Suppressor macrophage (primary cell): ENCODE data around the gene VN1R5.

Experiments
- DNase-seq, 4 experiments: peaks; one replicate each; pipeline ENCODE4 v3.0.0-alpha.2; 2020 to 2022

The VN1R5 gene

GRCh38 chr1:247301176-247301540, 45.3 kb downstream of the VN1R5 start:
- no peak for DNase-seq

DNA sequence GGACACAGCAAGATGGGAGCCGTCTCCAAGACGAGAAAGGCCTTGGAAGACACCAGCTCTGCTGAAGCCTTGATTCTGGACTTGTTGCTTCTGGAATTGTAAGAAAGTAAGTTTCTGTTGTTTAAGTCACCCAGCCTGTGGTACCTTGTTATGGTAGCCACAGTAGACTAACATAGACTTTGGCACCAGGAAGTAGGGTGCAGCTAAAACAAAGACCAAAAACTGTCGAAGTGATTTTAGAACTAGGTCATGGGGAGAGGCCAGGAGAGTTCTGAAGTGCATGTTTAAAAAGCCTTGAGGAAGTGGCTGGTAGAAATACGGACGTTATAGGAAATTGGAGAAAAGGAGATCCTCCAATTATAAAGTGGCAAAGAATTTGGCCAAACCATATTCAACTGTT, 47.3 kb downstream of the VN1R5 start:
- DNase-seq: no peak

DNA sequence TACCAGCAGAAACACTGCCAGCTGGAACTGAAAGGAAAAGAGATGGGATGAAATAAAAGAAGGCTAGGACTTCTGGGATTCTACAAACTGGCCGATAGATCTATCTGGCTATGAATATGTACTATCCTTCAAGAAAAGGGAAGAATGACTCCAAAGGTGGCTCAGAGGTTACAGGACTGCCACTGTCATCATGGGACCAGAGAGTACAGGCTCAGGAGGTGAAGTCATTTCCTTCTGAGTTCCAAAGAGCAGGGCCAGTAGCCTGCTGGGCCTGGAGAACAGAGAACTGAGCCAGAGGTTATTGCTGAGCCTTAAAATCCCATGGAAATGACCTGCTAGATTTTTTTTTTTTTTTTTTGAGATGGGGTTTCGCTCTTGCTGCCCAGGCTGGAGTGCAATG, 48.2 kb downstream of the VN1R5 start:
- DNase-seq: peak; percentile 56 to 77 (median 70)
